GM12872 (cell line): Measurements from ENCODE around the gene HPGDS.

Experiments used
- CTCF ChIP-seq: IDR thresholded peaks from 3 replicates; pipeline ENCODE4 v1.5.1; 2011; ENCODE audit warnings: low read depth, mild to moderate bottlenecking, low read length, moderate library complexity; ENCODE audit not compliant: insufficient read depth

The HPGDS gene

GRCh38 chr4:94364527-94364926 is 21.9 kb upstream of the HPGDS start:
- TF ChIP-seq CTCF = no peak

GRCh38 chr4:94363136-94363655 is 20.6 kb upstream of the HPGDS start:
- TF ChIP-seq CTCF = no peak

DNA sequence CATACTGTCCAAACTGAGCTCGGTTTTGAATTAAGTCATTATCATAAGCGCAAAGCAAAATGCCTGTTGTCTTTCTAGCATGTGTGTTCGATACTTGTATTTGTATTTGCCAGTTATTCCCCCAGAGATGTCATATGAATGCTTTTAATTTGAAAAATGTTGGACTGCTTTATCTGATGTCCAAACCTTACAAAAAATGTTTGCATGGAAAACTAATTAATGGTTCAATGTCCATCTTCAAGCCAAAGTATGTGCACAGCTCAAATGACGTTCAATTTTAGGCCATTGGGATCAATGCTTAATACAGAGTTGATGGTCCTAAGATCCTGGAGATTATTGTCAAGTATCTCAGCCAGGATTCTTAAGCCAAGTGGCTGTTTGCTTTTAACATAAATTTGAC is 17.2 kb upstream of the HPGDS start:
- no peak for TF ChIP-seq CTCF

- TF ChIP-seq CTCF = no peak
Observed at GRCh38 chr4:94359221-94359620, 16.6 kb upstream of the HPGDS start.

- TF ChIP-seq CTCF = no peak
Observed at GRCh38 chr4:94358101-94358500, 15.5 kb upstream of the HPGDS start.

DNA sequence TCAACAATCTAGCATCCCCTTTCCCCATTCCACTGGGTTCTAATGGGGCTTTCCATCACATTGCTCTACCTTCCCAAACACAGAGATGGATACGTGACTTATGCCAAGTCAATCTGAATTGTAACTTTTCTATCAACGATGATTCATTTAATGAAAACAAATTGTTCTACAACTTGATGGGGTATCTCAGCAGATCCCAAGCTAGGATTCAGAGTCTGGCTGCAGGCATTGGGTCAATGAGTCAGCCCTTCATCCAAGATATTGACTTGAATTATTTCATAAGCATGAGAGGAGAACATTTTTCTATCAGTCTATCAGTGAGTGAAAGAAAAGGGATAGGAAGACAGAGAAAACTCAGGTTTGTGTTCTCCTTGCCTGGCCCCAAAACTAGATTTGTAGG is 15.0 kb upstream of the HPGDS start:
- TF ChIP-seq CTCF = no peak

DNA sequence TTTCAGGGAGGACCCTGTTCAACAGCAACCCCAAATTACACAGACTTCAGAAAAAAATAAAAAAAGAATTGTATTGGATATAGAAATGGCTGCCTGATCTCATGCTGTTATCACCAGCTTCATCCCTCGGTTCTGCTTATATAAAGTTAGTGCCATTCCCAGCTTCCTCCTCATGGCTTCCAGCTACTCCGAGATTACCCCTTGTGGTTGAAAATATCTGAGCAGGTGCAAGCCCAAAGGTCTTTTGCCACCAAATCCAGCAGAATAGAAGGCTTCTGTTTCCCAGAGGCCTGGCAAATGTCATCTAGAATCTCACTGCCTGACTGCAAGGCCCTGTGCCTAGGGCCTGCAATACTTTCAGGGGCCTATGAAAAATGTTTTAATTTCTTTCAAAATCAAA is 13.8 kb upstream of the HPGDS start:
- TF ChIP-seq CTCF = no peak

GRCh38 chr4:94354474-94354896 is 11.8 kb upstream of the HPGDS start:
- TF ChIP-seq CTCF = no peak
